IMR-90 (cell line): ENCODE data around the gene NDUFC2. TPM values are rescaled to one million over a fixed set of nuclear protein-coding genes. Genes with fewer than 3 reads are reported as not detected.
A peak's percentile ranks its signal among the peaks of the same experiment; 100 is the strongest.

Experiments
- ATAC-seq: fragments of 200-7000 bp; cut with Tn5 transposase; 2 replicates; pipeline ENCODE4 v1.9.1; 2020; ENCODE audit warnings: low read depth, mild to moderate bottlenecking, moderate library complexity
- Bru-seq: library from RNA; stranded (reverse); fragments of 400-500 nt; gene quantifications from one replicate; lab custom pipeline; 2021; lab: Mats Ljungman, UMichigan
- BruChase-seq, 2 experiments: library from RNA; stranded (reverse); fragments of 400-500 nt; gene quantifications; one replicate each; lab custom pipeline; 2021; lab: Mats Ljungman, UMichigan
- BruUV-seq: library from RNA; stranded (reverse); fragments of 400-500 nt; replicated peaks from 2 replicates; lab custom pipeline; 2021; lab: Mats Ljungman, UMichigan
- CTCF ChIA-PET: fragments of 300-600 bp; formaldehyde crosslinking; extraction: SDS; loops from one replicate; lab custom pipeline; 2021; ENCODE audit warnings: antibody characterized with exemption; lab: Yijun Ruan, JAX
- POLR2A ChIA-PET: fragments of 300-600 bp; sonication (Branson Sonifier 250); formaldehyde crosslinking; loops from one replicate; lab custom pipeline; 2022; ENCODE audit warnings: antibody characterized with exemption; ENCODE audit not compliant: unreplicated experiment; lab: Charles Lee
- DNase-seq: peaks from one replicate; pipeline ENCODE4 v3.0.0; 2013
- H2AFZ ChIP-seq: replicated peaks from 2 replicates; pipeline ENCODE3; 2013; ENCODE audit warnings: low read length, mild to moderate bottlenecking; ENCODE audit not compliant: poor library complexity
- H2AK5ac ChIP-seq: 2 replicates; pipeline ENCODE4 v1.6.1; 2013; ENCODE audit warnings: low read depth, low read length, inconsistent platforms
- H2AK9ac ChIP-seq: replicated peaks from 2 replicates; pipeline ENCODE3; 2013; ENCODE audit warnings: mild to moderate bottlenecking, low read depth, low read length, moderate library complexity; ENCODE audit not compliant: poor library complexity
- H2BK120ac ChIP-seq: 2 replicates; pipeline ENCODE4 v1.6.1; 2013; ENCODE audit warnings: low read depth, low read length, inconsistent platforms
- H2BK15ac ChIP-seq: 3 replicates; pipeline ENCODE4 v1.6.1; 2013; ENCODE audit warnings: low read depth, low read length, inconsistent platforms
- H2BK20ac ChIP-seq: 2 replicates; pipeline ENCODE4 v1.6.1; 2013; ENCODE audit warnings: low read depth, mild to moderate bottlenecking, inconsistent platforms, low read length, moderate library complexity
- H2BK5ac ChIP-seq: 2 replicates; pipeline ENCODE4 v1.6.1; 2013; ENCODE audit warnings: mild to moderate bottlenecking, low read depth, low read length, inconsistent platforms; ENCODE audit not compliant: poor library complexity, severe bottlenecking
- H3K14ac ChIP-seq: replicated peaks from 2 replicates; pipeline ENCODE4 v1.6.1; 2013; ENCODE audit warnings: low read depth, low read length, inconsistent platforms
- H3K18ac ChIP-seq: 2 replicates; pipeline ENCODE4 v1.6.1; 2013; ENCODE audit warnings: low read depth, low read length, control low read depth
- H3K23ac ChIP-seq: 2 replicates; pipeline ENCODE4 v1.6.1; 2013; ENCODE audit warnings: low read depth, low read length, inconsistent platforms
- H3K27ac ChIP-seq: 2 replicates; pipeline ENCODE4 v1.5.1; 2013; ENCODE audit warnings: mild to moderate bottlenecking, control low read depth, low read length; ENCODE audit not compliant: insufficient read depth
- H3K27me3 ChIP-seq: 2 replicates; pipeline ENCODE4 v1.6.1; 2013; ENCODE audit warnings: low read length; ENCODE audit not compliant: control insufficient read depth, insufficient read depth
- H3K36me3 ChIP-seq: 2 replicates; pipeline ENCODE4 v1.6.1; 2013; ENCODE audit warnings: low read length, mixed read lengths; ENCODE audit not compliant: control insufficient read depth, insufficient read depth
- H3K4ac ChIP-seq: 2 replicates; pipeline ENCODE4 v1.6.1; 2013; ENCODE audit warnings: low read depth, low read length, inconsistent platforms
- H3K4me1 ChIP-seq: 2 replicates; pipeline ENCODE4 v1.6.1; 2013; ENCODE audit warnings: low read length, mixed read lengths; ENCODE audit not compliant: control insufficient read depth, insufficient read depth
- H3K4me2 ChIP-seq: 2 replicates; pipeline ENCODE4 v1.6.1; 2013; ENCODE audit warnings: low read depth, mild to moderate bottlenecking, control low read depth, low read length, moderate library complexity
- H3K4me3 ChIP-seq: 2 replicates; pipeline ENCODE4 v1.5.1; 2013; ENCODE audit warnings: low read depth, mild to moderate bottlenecking, control low read depth, low read length, moderate library complexity; ENCODE audit not compliant: insufficient read depth
- H3K56ac ChIP-seq: 2 replicates; pipeline ENCODE4 v1.6.1; 2013; ENCODE audit warnings: low read length, inconsistent platforms; ENCODE audit not compliant: insufficient read depth; ENCODE audit errors: extremely low read depth
- H3K79me1 ChIP-seq, 2 experiments: 2 replicates each; pipeline ENCODE4 v1.6.1; 2013; ENCODE audit warnings: low read length in 2 of 2, inconsistent platforms in 1 of 2, low read depth in 1 of 2
- H3K9ac ChIP-seq: 2 replicates; pipeline ENCODE4 v1.6.1; 2013; ENCODE audit warnings: low read depth, low read length, control low read depth
- H3K9me1 ChIP-seq: 2 replicates; pipeline ENCODE4 v1.6.1; 2013; ENCODE audit warnings: low read length, inconsistent platforms; ENCODE audit not compliant: insufficient read depth
- H3K9me3 ChIP-seq: 2 replicates; pipeline ENCODE4 v1.6.1; 2013; ENCODE audit warnings: low read length; ENCODE audit not compliant: control insufficient read depth, insufficient read depth
- H4K20me1 ChIP-seq: 2 replicates; pipeline ENCODE4 v1.6.1; 2013; ENCODE audit warnings: low read length, inconsistent platforms; ENCODE audit not compliant: insufficient read depth
- H4K5ac ChIP-seq: 2 replicates; pipeline ENCODE4 v1.6.1; 2013; ENCODE audit warnings: mild to moderate bottlenecking, low read depth, low read length, control low read depth
- H4K8ac ChIP-seq, 2 experiments: 2 replicates each; pipeline ENCODE4 v1.6.1; 2013; ENCODE audit warnings: low read depth in 2 of 2, low read length in 2 of 2, control low read depth in 1 of 2, inconsistent platforms in 1 of 2
- H4K91ac ChIP-seq: 2 replicates; pipeline ENCODE4 v1.6.1; 2013; ENCODE audit warnings: low read depth, low read length, inconsistent platforms; ENCODE audit not compliant: insufficient read depth
- BHLHE40 ChIP-seq: fragments of 150-350 bp; IDR thresholded peaks from 2 replicates; pipeline ENCODE4 v1.6.1; 2016; ENCODE audit warnings: mild to moderate bottlenecking, low read depth, low read length
- FOS ChIP-seq: fragments of 150-350 bp; IDR thresholded peaks from 2 replicates; pipeline ENCODE4 v1.6.1; 2016; ENCODE audit warnings: low read depth, low read length
- MAFK ChIP-seq: IDR thresholded peaks from 2 replicates; pipeline ENCODE4 v1.6.1; 2012; ENCODE audit warnings: low read depth, low read length, improper control_type of control experiment
- MAZ ChIP-seq: IDR thresholded peaks from 2 replicates; pipeline ENCODE4 v1.6.1; 2012; ENCODE audit warnings: low read depth, mild to moderate bottlenecking, low read length, improper control_type of control experiment, moderate library complexity, borderline replicate concordance
- MXI1 ChIP-seq: IDR thresholded peaks from 2 replicates; pipeline ENCODE4 v1.6.1; 2012; ENCODE audit warnings: low read depth, mild to moderate bottlenecking, low read length, moderate library complexity, borderline replicate concordance
- POLR2A ChIP-seq: IDR thresholded peaks from 2 replicates; pipeline ENCODE4 v1.6.1; 2012; ENCODE audit warnings: mild to moderate bottlenecking, low read depth, low read length
- RFX5 ChIP-seq: IDR thresholded peaks from 2 replicates; pipeline ENCODE4 v1.8.0; 2012; ENCODE audit warnings: low read depth, mild to moderate bottlenecking, low read length, moderate library complexity
- WGBS, 2 experiments: methylation state at CpG; one replicate each; pipeline versions ENCODE4 v1.1.5 to v1.1.7; 2013; ENCODE audit warnings: missing lambda C conversion rate in 2 of 2; ENCODE audit not compliant: insufficient read length in 1 of 2; ENCODE audit errors: extremely low coverage in 2 of 2; 5-methylcytosine and 5-hydroxymethylcytosine counted together
- dilution Hi-C: fragments of 300-500 bp; cut with HindIII; formaldehyde crosslinking; loops from one replicate; pipeline ENCODE4 v1.14.3; 2018; ENCODE audit warnings: low sequenced_read_pairs; ENCODE audit not compliant: unreplicated experiment
- in situ Hi-C: fragments of 300-500 bp; cut with MboI; formaldehyde crosslinking; loops from 3 replicates; pipeline ENCODE4 v1.14.3; 2019; ENCODE audit warnings: low sequenced_read_pairs, inconsistent platforms, mixed read lengths
- intact Hi-C: fragments of 100-400 bp; cut with micrococcal nuclease; formaldehyde crosslinking; loops from 2 replicates; pipeline ENCODE4 v1.10.0; 2022
- long read RNA-seq: library from polyadenylated mRNA; unstranded; transcript quantifications from one replicate; pipeline ENCODE4 v2.0.0, GENCODE V29; 2021; ENCODE audit not compliant: unreplicated experiment
- polyA plus RNA-seq, 3 experiments: library from polyadenylated mRNA; depleted of rRNA; stranded (reverse); fragments of >200 nt; gene quantifications; 2 replicates each; pipeline ENCODE4 v1.2.3, GENCODE V29; 2012; ENCODE audit warnings: low replicate concordance in 1 of 3
- total RNA-seq: library from RNA; depleted of rRNA; stranded (reverse); fragments of >200 nt; gene quantifications from 2 replicates; pipeline ENCODE4 v1.2.3, GENCODE V29; 2012; rRNA removed

NDUFC2 gene
- 143 and 146 TPM in 2 replicates for total RNA-seq
- 327 and 340 TPM in 2 replicates for polyA plus RNA-seq (2012; rRNA removed)
- 318 and 528 TPM in 2 replicates for polyA plus RNA-seq (2012; cell fraction: cytosol; rRNA removed)
- 62.6 and 69.0 TPM in 2 replicates for polyA plus RNA-seq (2012; cell fraction: nucleus; rRNA removed; ENCODE audit: low replicate concordance)
- Bru-seq, nascent RNA, result percentile 69 among the genes with signal in this experiment
- percentile 81 among the genes with signal in this experiment for BruChase-seq, experiment 1, labeled RNA remaining after a 6-hour chase
- percentile 62 among the genes with signal in this experiment for BruChase-seq, experiment 2, labeled RNA remaining after a 2-hour chase
- long read RNA-seq, transcript NDUFC2-201 (3 exons, 2,518 nt), result major isoform, 84 of 89 reads
- long read RNA-seq, partial matches to known transcripts, result 3 of 89 reads
- long read RNA-seq, other reads (novel, unspliced or antisense), result 2 of 89 reads

DNA sequence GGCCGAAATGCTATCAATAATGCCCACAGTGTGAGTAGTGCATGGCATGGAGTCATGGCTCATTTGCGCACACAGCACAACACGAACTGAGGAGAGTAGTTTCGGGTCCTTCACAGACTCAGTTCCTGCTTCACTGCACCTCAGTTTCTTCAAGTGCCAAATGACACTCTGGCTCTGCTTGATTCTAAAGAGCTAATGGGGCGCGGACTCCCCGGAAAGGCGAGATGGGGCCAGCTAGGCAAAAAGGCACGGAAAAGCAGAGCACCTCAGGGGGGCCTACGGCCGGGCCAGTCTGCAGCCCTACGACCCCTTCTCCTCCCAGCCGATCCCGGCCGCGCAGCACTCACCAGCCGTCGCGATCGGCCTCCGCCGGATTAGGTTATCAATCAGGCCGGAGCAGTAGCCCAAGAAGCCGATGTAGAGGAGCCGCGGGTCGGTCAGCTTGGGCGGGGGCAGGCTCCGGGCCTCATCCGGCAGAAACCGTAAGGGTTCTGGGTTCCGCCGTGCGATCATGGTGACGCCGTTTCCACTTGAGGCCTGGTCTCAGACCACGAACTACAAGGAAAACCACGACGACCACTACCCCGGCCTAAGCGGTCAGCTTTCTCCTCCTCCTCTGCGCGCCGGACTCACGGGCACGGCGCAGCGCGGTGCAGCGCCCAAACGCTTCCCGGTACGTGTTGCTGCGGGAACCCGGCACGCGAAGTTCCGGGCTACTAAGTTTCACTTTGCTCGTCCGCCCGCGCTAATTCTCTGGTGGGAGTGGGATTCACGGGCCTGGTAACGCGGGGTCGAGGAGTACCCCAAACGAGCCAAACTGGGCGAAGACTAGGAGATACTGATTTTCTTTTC is at the start of gene NDUFC2:
Gene NDUFC2, minus strand, starts transcription at position 631 of the 852 bp plus-strand sequence. Its CDS starts 118 bp downstream, at position 513.
- peaks cover 17% of the 10 kb centered on the region for H3K9me1 ChIP-seq
- H3K36me3 ChIP-seq, result 0 out of 2 replicates have a peak, but pooled peaks cover 2% of the 10 kb centered on the region
- H3K9me3 ChIP-seq, result no peaks in the 10 kb centered on the region
- peak within 1 kb of the TSS; percentile 92 for H2BK120ac ChIP-seq
- peak within 1 kb of the TSS; percentile 79 for H4K5ac ChIP-seq
- peaks cover 8 to 51% of the 10 kb centered on the region in 2 experiments for H3K79me1 ChIP-seq
- H3K56ac ChIP-seq, result peak within 1 kb of the TSS; percentile 94
- 1% methylated on average over 24 of the region's 68 CpGs; no CpG with 5 or more reads in 1 of the 2 experiments for WGBS, 2 experiments
- H3K18ac ChIP-seq, result peak within 1 kb of the TSS; percentile 44; the same call in 1 of the 2 replicates
- peak within 1 kb of the TSS; percentile 99 for H2AFZ ChIP-seq
- H4K8ac ChIP-seq, result peak within 1 kb of the TSS; percentile 95 to 99
- peak within 1 kb of the TSS; percentile 97 for H3K4ac ChIP-seq
- in situ Hi-C loops (no loop called here), dilution Hi-C loops (no loop called here), intact Hi-C loops (no loop called here)
- H3K4me3 ChIP-seq, result peak within 1 kb of the TSS; percentile 78
- H4K20me1 ChIP-seq, result peaks cover 32% of the 10 kb centered on the region
- TF ChIP-seq MXI1 (peak; percentile 50; the same call in 1 of the 2 replicates), BHLHE40 (peak; percentile 57; the same call in 1 of the 2 replicates), POLR2A (peak; percentile 85), MAZ (peak; percentile 57; the same call in 1 of the 2 replicates), MAFK (0 out of 2 replicates have a peak, but pooled peaks have one; percentile 9), RFX5 (no peak), FOS (no peak)
- peak within 1 kb of the TSS; percentile 70 for H3K4me2 ChIP-seq
- no peaks in the 10 kb centered on the region for H3K27me3 ChIP-seq
- ChIA-PET CTCF (no interaction called here), POLR2A (interaction anchor here (0.5 to 0.9 kb wide), 6 partner anchors 13 to 1567 kb away, joined by 3 to 9 read pairs (median 4); no protein-coding TSS in a partner anchor)
- H3K9ac ChIP-seq, result peak within 1 kb of the TSS; percentile 91
- peak within 1 kb of the TSS; percentile 90 for H2BK20ac ChIP-seq
- peak; percentile 85 for DNase-seq
- peak; percentile 97 for ATAC-seq
- peak within 1 kb of the TSS; percentile 92 for H2AK9ac ChIP-seq
- peaks cover 4% of the 10 kb centered on the region; the same call in 1 of the 2 replicates for H3K4me1 ChIP-seq
- peak within 1 kb of the TSS; percentile 89 for H2BK5ac ChIP-seq
- peak within 1 kb of the TSS; percentile 93 for H4K91ac ChIP-seq
- H3K27ac ChIP-seq, result peak within 1 kb of the TSS; percentile 86
- H2AK5ac ChIP-seq, result peak within 1 kb of the TSS; percentile 73
- peak within 1 kb of the TSS; percentile 99 for H3K14ac ChIP-seq
- H2BK15ac ChIP-seq, result peak within 1 kb of the TSS; percentile 95; the same call in 2 of the 3 replicates
- TSS peak; percentile 55 for BruUV-seq
- peak within 1 kb of the TSS; percentile 100 for H3K23ac ChIP-seq
